Common myeloid progenitor, CD34-positive (primary cell): ENCODE measurements around the gene HPS5.
A peak's percentile ranks its signal among the peaks of the same experiment; 100 is the strongest.

Experiments
- CTCF ChIA-PET: fragments of 350-600 bp; sonication (Branson Sonifier 250); formaldehyde crosslinking; loops from one replicate; lab custom pipeline; 2021; ENCODE audit warnings: antibody characterized with exemption; lab: Charles Lee
- POLR2A ChIA-PET: fragments of 350-600 bp; sonication (Branson Sonifier 250); formaldehyde crosslinking; loops from one replicate; lab custom pipeline; 2021; ENCODE audit warnings: antibody characterized with exemption; lab: Charles Lee
- DNase-seq, 3 donors: peaks; one replicate each; pipeline versions ENCODE4 v3.0.0 to v3.0.0-alpha.2; 2013
- H3K27ac ChIP-seq, 2 experiments: 1 replicate in 1 of 2; 2 replicates in 1 of 2; pipeline ENCODE4 v1.7.0; 2013; ENCODE audit warnings: inconsistent platforms in 2 of 2, low read length in 2 of 2, mild to moderate bottlenecking in 2 of 2, low read depth in 1 of 2, moderate library complexity in 1 of 2; ENCODE audit not compliant: severe bottlenecking in 2 of 2, insufficient read depth in 1 of 2, poor library complexity in 1 of 2
- H3K27me3 ChIP-seq, 5 experiments: replicated peaks in 2 of 5; 1 replicate in 3 of 5; 2 replicates in 2 of 5; pipeline versions ENCODE4 v1.6.1 to v1.7.0; 2013; ENCODE audit warnings: low read length in 4 of 5, mild to moderate bottlenecking in 2 of 5, moderate library complexity in 2 of 5, inconsistent platforms in 1 of 5; ENCODE audit not compliant: insufficient read depth in 5 of 5, control insufficient read depth in 4 of 5
- H3K36me3 ChIP-seq, 4 experiments: 1 replicate in 2 of 4; 2 replicates in 2 of 4; pipeline versions ENCODE4 v1.6.1 to v1.7.0; 2013; ENCODE audit warnings: low read length in 3 of 4, control low read depth in 1 of 4, mild to moderate bottlenecking in 1 of 4; ENCODE audit not compliant: control insufficient read depth in 4 of 4, insufficient read depth in 4 of 4
- H3K4me1 ChIP-seq, 4 experiments: 1 replicate in 3 of 4; 2 replicates in 1 of 4; pipeline versions ENCODE4 v1.6.1 to v1.7.1; 2013; ENCODE audit warnings: low read length in 3 of 4, mild to moderate bottlenecking in 3 of 4, control low read depth in 1 of 4, inconsistent platforms in 1 of 4, moderate library complexity in 1 of 4; ENCODE audit not compliant: control insufficient read depth in 4 of 4, insufficient read depth in 4 of 4; ENCODE audit errors: control extremely low read depth in 1 of 4
- H3K4me3 ChIP-seq, 7 experiments: 1 replicate in 4 of 7; 2 replicates in 3 of 7; pipeline versions ENCODE4 v1.5.1 to v1.7.0; 2013; ENCODE audit warnings: mild to moderate bottlenecking in 7 of 7, low read length in 6 of 7, moderate library complexity in 6 of 7, inconsistent platforms in 2 of 7, low read depth in 2 of 7, control low read depth in 1 of 7; ENCODE audit not compliant: insufficient read depth in 4 of 7, control insufficient read depth in 1 of 7; ENCODE audit errors: extremely low read depth in 1 of 7
- H3K9me3 ChIP-seq, 5 experiments: 1 replicate in 4 of 5; 2 replicates in 1 of 5; pipeline versions ENCODE4 v1.6.1 to v1.7.1; 2013; ENCODE audit warnings: low read length in 4 of 5, mild to moderate bottlenecking in 2 of 5, inconsistent platforms in 1 of 5, low read depth in 1 of 5, moderate library complexity in 1 of 5; ENCODE audit not compliant: control insufficient read depth in 4 of 5, insufficient read depth in 2 of 5; ENCODE audit errors: control extremely low read depth in 1 of 5
- WGBS: methylation state at CpG from one replicate; pipeline ENCODE4 v1.1.5; 2013; ENCODE audit not compliant: insufficient coverage; 5-methylcytosine and 5-hydroxymethylcytosine counted together

Gene HPS5

GRCh38 chr11:18314784-18315523 lies 7.0 kb downstream of the HPS5 start:
- no peak overlapping the region for H3K4me3 ChIP-seq
- ChIA-PET CTCF (interaction anchor here (0.6 to 1.0 kb wide), 2 partner anchors 15 to 17 kb away, joined by 3 read pairs; no protein-coding TSS in a partner anchor), POLR2A (no interaction called here)
- peaks cover 2 to 30% (median 14%) of the 10 kb centered on the region in 4 experiments for H3K36me3 ChIP-seq
- H3K4me1 ChIP-seq, result peaks cover 0 to 9% (median 1%) of the 10 kb centered on the region in 4 experiments
- WGBS, result 98% methylated on average over 6 of the region's 9 CpGs
- no peaks in the 10 kb centered on the region for H3K27me3 ChIP-seq
- no peak overlapping the region for H3K27ac ChIP-seq
- H3K9me3 ChIP-seq, result no peaks in the 10 kb centered on the region
- DNase-seq, result no peak

DNA sequence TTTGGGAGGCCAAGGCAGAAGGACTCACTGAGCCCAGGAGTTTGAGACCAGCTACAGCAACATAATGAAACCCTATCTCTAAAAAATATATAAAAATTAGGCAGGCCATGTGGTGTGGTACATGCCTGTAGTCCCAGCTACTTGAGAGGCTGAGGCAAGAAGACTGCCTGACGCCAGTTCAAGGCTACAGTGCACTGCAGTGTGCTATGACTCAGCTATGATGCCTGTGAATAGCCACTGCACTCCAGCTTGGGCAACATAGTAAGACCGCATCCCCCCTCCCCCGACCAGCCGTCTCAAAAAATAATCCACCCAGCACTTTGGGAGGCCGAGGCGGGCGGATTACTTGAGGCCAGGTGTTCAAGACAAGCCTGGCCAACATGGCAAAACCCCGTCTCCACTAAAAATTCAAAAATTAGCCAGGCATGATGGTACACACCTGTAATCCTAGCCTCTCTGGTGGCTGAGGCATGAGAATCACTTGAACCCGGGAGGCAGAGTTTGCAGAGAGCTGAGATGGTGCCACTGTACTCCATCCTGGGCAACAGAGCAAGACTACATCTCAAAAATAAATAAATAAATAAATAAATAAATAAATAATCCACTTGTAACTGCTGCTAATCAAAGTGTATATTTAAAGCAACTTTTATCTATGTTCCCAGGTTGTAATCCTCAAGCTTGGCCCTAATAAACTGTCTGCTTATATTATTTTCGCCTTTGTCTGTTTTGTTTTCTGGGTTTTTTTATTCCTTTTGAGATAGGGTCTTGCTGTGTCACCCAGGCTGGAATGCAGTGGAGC lies 7.8 kb downstream of the HPS5 start:
- Histone ChIP-seq H3K9me3 (no peaks in the 10 kb centered on the region), H3K36me3 (peaks cover 8 to 38% (median 20%) of the 10 kb centered on the region in 4 experiments), H3K27ac (no peak overlapping the region), H3K4me3 (no peak overlapping the region), H3K27me3 (no peaks in the 10 kb centered on the region), H3K4me1 (peaks cover 0 to 7% (median 1%) of the 10 kb centered on the region in 4 experiments)
- POLR2A ChIA-PET, result no interaction called here
- CTCF ChIA-PET, result interaction anchor here (0.6 kb wide), 1 partner anchor 18 kb away, joined by 3 read pairs; no protein-coding TSS in a partner anchor
- 84% methylated on average over 7 of the region's 10 CpGs for WGBS
- no peak for DNase-seq

- ChIA-PET CTCF (interaction anchor here (0.5 to 1.7 kb wide), 2 partner anchors 20 to 618 kb away, joined by 3 to 4 read pairs; no protein-coding TSS in a partner anchor), POLR2A (no interaction called here)
- no peak overlapping the region for H3K27ac ChIP-seq
- no peaks in the 10 kb centered on the region for H3K27me3 ChIP-seq
- H3K36me3 ChIP-seq, result peaks cover 17 to 50% (median 27%) of the 10 kb centered on the region in 4 experiments
- 83% methylated on average over 1 of the region's 2 CpGs for WGBS
- no peak for DNase-seq
- no peaks in the 10 kb centered on the region for H3K9me3 ChIP-seq
- H3K4me1 ChIP-seq, result peaks cover 0 to 3% (median 1%) of the 10 kb centered on the region in 4 experiments
- H3K4me3 ChIP-seq, result no peak overlapping the region
Measured at GRCh38 chr11:18312663-18313420, 9.1 kb downstream of the HPS5 start.

DNA sequence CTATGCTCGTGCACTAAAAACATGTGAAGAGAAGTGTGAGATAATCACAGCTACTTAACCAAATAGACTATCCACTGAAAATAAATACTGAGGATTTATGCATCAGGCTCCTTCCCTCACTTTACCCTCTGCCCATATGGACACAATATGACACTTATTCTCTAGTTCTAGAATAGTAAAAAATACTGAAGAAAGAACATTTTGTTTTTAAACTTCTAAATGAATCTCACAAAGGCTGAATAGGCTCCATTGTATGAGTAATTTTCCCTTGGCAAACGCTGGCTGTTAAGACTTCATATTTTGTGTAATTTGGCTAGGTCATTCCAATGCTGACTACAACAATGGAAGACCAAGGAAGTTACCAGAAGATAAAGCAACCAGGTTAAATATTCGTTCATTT lies 9.9 kb downstream of the HPS5 start:
- POLR2A ChIA-PET, result no interaction called here
- Histone ChIP-seq H3K36me3 (peaks cover 16 to 49% (median 30%) of the 10 kb centered on the region in 4 experiments), H3K27ac (no peak overlapping the region), H3K4me1 (peaks cover 0 to 3% (median 1%) of the 10 kb centered on the region in 4 experiments), H3K9me3 (no peaks in the 10 kb centered on the region), H3K27me3 (no peaks in the 10 kb centered on the region), H3K4me3 (no peak overlapping the region)
- DNase-seq, result no peak
- 100% methylated on average over 2 of the region's 3 CpGs for WGBS
- CTCF ChIA-PET, result interaction anchor here (0.7 to 1.7 kb wide), 3 partner anchors 10 to 104 kb away, joined by 3 to 4 read pairs (median 3); partner anchors contain the start of genes GTF2H1 and HPS5

DNA sequence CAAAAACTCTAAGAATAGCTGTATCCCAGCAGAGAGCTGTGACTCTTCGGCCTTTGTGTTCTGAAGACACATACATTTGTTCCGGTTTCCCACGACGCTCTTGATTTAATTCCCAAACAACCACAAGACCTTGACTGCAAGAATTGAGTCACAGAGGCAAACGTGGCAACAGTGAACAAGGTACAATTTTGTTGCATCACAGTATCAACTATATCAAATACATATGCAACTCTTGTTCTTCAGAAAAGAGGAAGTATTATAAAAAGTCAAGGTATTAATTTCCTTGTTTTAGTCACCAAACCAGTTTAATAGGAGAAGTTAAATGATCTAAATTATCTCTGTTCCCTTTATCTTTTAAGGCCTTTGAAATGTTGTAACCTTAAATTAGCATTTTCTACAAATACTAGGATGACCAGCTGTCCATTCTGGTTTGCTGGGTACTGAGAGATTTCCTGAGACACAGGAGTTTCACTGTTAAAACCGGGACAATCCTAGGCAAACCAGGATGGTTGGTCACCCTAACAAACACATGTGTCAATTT lies 11.1 kb downstream of the HPS5 start:
- Histone ChIP-seq H3K4me3 (no peak overlapping the region), H3K9me3 (no peaks in the 10 kb centered on the region), H3K36me3 (peaks cover 22 to 52% (median 39%) of the 10 kb centered on the region in 4 experiments), H3K27ac (no peak overlapping the region), H3K27me3 (no peaks in the 10 kb centered on the region), H3K4me1 (peaks cover 0 to 3% (median 1%) of the 10 kb centered on the region in 4 experiments)
- CTCF ChIA-PET, result interaction anchor here (1.1 kb wide), 1 partner anchor 10 kb away, joined by 4 read pairs; no protein-coding TSS in a partner anchor
- peak in 2 of 3 donors; percentile 54 for DNase-seq
- POLR2A ChIA-PET, result no interaction called here
- 98% methylated on average over 5 of the region's 6 CpGs for WGBS

- H3K4me1 ChIP-seq, result peaks cover 0 to 3% (median 1%) of the 10 kb centered on the region in 4 experiments
- ChIA-PET POLR2A (no interaction called here), CTCF (interaction anchor here (0.7 kb wide), 1 partner anchor 11 kb away, joined by 4 read pairs; no protein-coding TSS in a partner anchor)
- no peak overlapping the region for H3K4me3 ChIP-seq
- no peaks in the 10 kb centered on the region for H3K27me3 ChIP-seq
- no peak for DNase-seq
- H3K27ac ChIP-seq, result no peak overlapping the region
- peaks cover 20 to 61% (median 45%) of the 10 kb centered on the region in 4 experiments for H3K36me3 ChIP-seq
- no peaks in the 10 kb centered on the region for H3K9me3 ChIP-seq
- 100% methylated on average over 4 of the region's 5 CpGs for WGBS
Measured at GRCh38 chr11:18309691-18310090, 12.2 kb downstream of the HPS5 start.
